ENCODE results near the gene ITPRIPL2.

Gene ITPRIPL2

GRCh38 chr16:19073344-19073743 lies 40.4 kb upstream of the ITPRIPL2 start:
- Histone ChIP-seq H3K4me1 (no peaks in the 10 kb centered on the region), H3K36me3 (peaks cover 19% of the 10 kb centered on the region; the same call in 1 of the 2 replicates), H3K9me3 (no peaks in the 10 kb centered on the region), H3K27me3 (no peaks in the 10 kb centered on the region), H3K4me3 (ENCODE audit: low read depth, low read length) (no peak overlapping the region)
- TF ChIP-seq CTCF (IDR thresholded peaks at IDR 0.05; ENCODE audit: low read depth, low read length): no peak
- DNase-seq: no peak

GRCh38 chr16:19073863-19074262 lies 39.9 kb upstream of the ITPRIPL2 start:
- H3K4me3 ChIP-seq (ENCODE audit: low read depth, low read length): no peak overlapping the region
- DNase-seq: no peak
- TF ChIP-seq CTCF (IDR thresholded peaks at IDR 0.05; ENCODE audit: low read depth, low read length): no peak
- no peaks in the 10 kb centered on the region for H3K27me3 ChIP-seq
- no peaks in the 10 kb centered on the region for H3K9me3 ChIP-seq
- peaks cover 24% of the 10 kb centered on the region for H3K36me3 ChIP-seq
- H3K4me1 ChIP-seq: no peaks in the 10 kb centered on the region

- Histone ChIP-seq H3K4me1 (no peaks in the 10 kb centered on the region), H3K4me3 (ENCODE audit: low read depth, low read length) (no peak overlapping the region), H3K36me3 (peaks cover 27% of the 10 kb centered on the region), H3K27me3 (no peaks in the 10 kb centered on the region), H3K9me3 (no peaks in the 10 kb centered on the region)
- no peak for DNase-seq
- no peak for TF ChIP-seq CTCF (IDR thresholded peaks at IDR 0.05; ENCODE audit: low read depth, low read length)
Observed at GRCh38 chr16:19075511-19075910, 38.3 kb upstream of the ITPRIPL2 start.

GRCh38 chr16:19077879-19078278 lies 35.9 kb upstream of the ITPRIPL2 start:
- no peak for DNase-seq
- Histone ChIP-seq H3K9me3 (no peaks in the 10 kb centered on the region), H3K36me3 (peaks cover 20% of the 10 kb centered on the region), H3K27me3 (no peaks in the 10 kb centered on the region), H3K4me3 (ENCODE audit: low read depth, low read length) (no peak overlapping the region), H3K4me1 (no peaks in the 10 kb centered on the region)
- no peak for TF ChIP-seq CTCF (IDR thresholded peaks at IDR 0.05; ENCODE audit: low read depth, low read length)

- Histone ChIP-seq H3K9me3 (no peaks in the 10 kb centered on the region), H3K27me3 (no peaks in the 10 kb centered on the region), H3K36me3 (peaks cover 5% of the 10 kb centered on the region; the same call in 1 of the 2 replicates), H3K4me3 (ENCODE audit: low read depth, low read length) (no peak overlapping the region), H3K4me1 (peaks cover 4% of the 10 kb centered on the region; the same call in 1 of the 2 replicates)
- DNase-seq: no peak
- TF ChIP-seq CTCF (IDR thresholded peaks at IDR 0.05; ENCODE audit: low read depth, low read length): no peak
Observed at GRCh38 chr16:19083670-19084069, 30.1 kb upstream of the ITPRIPL2 start.

- H3K4me3 ChIP-seq (ENCODE audit: low read depth, low read length): no peak overlapping the region
- no peak for TF ChIP-seq CTCF (IDR thresholded peaks at IDR 0.05; ENCODE audit: low read depth, low read length)
- H3K36me3 ChIP-seq: 0 out of 2 replicates have a peak, but pooled peaks cover under 1% of the 10 kb centered on the region
- H3K27me3 ChIP-seq: no peaks in the 10 kb centered on the region
- no peaks in the 10 kb centered on the region for H3K9me3 ChIP-seq
- no peak for DNase-seq
- H3K4me1 ChIP-seq: peaks cover 4% of the 10 kb centered on the region; the same call in 1 of the 2 replicates
Observed at GRCh38 chr16:19084139-19084538, 29.6 kb upstream of the ITPRIPL2 start.
